Small intestine (tissue), 7 donors: ENCODE results near the gene MINDY2. TPM values are rescaled to one million over a fixed set of nuclear protein-coding genes. Genes with fewer than 3 reads are reported as not detected.
A peak's percentile ranks its signal among the peaks of the same experiment; 100 is the strongest.

ENCODE experiments used
- DNase-seq, 2 donors: peaks; one replicate each; pipeline versions ENCODE4 v3.0.0 to v3.0.0-alpha.2; 2013
- FAIRE-seq: peaks from 2 replicates; lab custom pipeline; 2012; peaks lifted over from hg19 to GRCh38; lab: Jason Lieb, UNC
- H3K27ac ChIP-seq, 3 donors: one replicate each; pipeline ENCODE4 v1.5.1; 2013; ENCODE audit warnings: low read length in 2 of 3, mild to moderate bottlenecking in 2 of 3, control low read depth in 1 of 3, inconsistent platforms in 1 of 3, low read depth in 1 of 3, moderate library complexity in 1 of 3
- H3K27me3 ChIP-seq, 3 donors: one replicate each; pipeline ENCODE4 v1.6.1; 2013; ENCODE audit warnings: low read length in 3 of 3, inconsistent platforms in 1 of 3; ENCODE audit not compliant: control insufficient read depth in 3 of 3, insufficient read depth in 3 of 3
- H3K36me3 ChIP-seq, 3 donors: one replicate each; pipeline ENCODE4 v1.6.1; 2013; ENCODE audit warnings: low read length in 3 of 3, inconsistent platforms in 1 of 3, low read depth in 1 of 3, mild to moderate bottlenecking in 1 of 3, moderate library complexity in 1 of 3; ENCODE audit not compliant: control insufficient read depth in 3 of 3, insufficient read depth in 2 of 3
- H3K4me1 ChIP-seq, 3 donors: one replicate each; pipeline ENCODE4 v1.6.1; 2013; ENCODE audit warnings: low read length in 2 of 3, inconsistent platforms in 1 of 3, low read depth in 1 of 3, mild to moderate bottlenecking in 1 of 3, moderate library complexity in 1 of 3; ENCODE audit not compliant: control insufficient read depth in 3 of 3, insufficient read depth in 2 of 3
- H3K4me3 ChIP-seq, 3 donors: one replicate each; pipeline ENCODE4 v1.5.1; 2013; ENCODE audit warnings: low read length in 3 of 3, control low read depth in 1 of 3, inconsistent platforms in 1 of 3, low read depth in 1 of 3, mild to moderate bottlenecking in 1 of 3, moderate library complexity in 1 of 3
- H3K9me3 ChIP-seq, 2 donors: one replicate each; pipeline ENCODE4 v1.6.1; 2013; ENCODE audit warnings: low read depth in 1 of 2, low read length in 1 of 2; ENCODE audit not compliant: control insufficient read depth in 2 of 2, insufficient read depth in 1 of 2
- WGBS, 3 donors: extraction: QIAGEN DNeasy Blood & Tissue Kit; methylation state at CpG; one replicate each; pipeline ENCODE4 v1.1.7; 2013; 5-methylcytosine and 5-hydroxymethylcytosine counted together
- polyA plus RNA-seq, 4 donors: library from polyadenylated mRNA; stranded (reverse) in 3 of 4; unstranded in 1 of 4; fragments of 200-250 nt in 3 of 4; fragments of 120-200 nt in 1 of 4; gene quantifications; one replicate each; pipeline versions ENCODE4 v1.2.1 to v1.2.3, GENCODE V29; 2013
- donor health status: healthy with polysubstance abuse.
- donor health status: control.
- donor health status: control.
- donor health status: Bipolar disorder and iron deficiency.
- donor health status: healthy.

Gene MINDY2
- polyA plus RNA-seq, 4 donors = 1.6 to 9.7 (median 3.0) TPM

GRCh38 chr15:58865425-58865880 lies 94.4 kb downstream of the MINDY2 start:
- H3K27me3 ChIP-seq = no peaks in the 10 kb centered on the region
- peaks cover 0 to 10% of the 10 kb centered on the region in 2 donors for H3K9me3 ChIP-seq
- 36 to 53% (median 45%) methylated on average over 15 of the region's 15 CpGs for WGBS, 3 donors
- peaks cover 0 to 12% (median 0%) of the 10 kb centered on the region in 3 donors for H3K4me1 ChIP-seq
- FAIRE-seq (no peak), DNase-seq (peak; percentile 42 to 79)
- peak overlapping the region; percentile 90 to 95 (median 93) for H3K27ac ChIP-seq
- peaks cover 0 to 33% (median 0%) of the 10 kb centered on the region in 3 donors for H3K36me3 ChIP-seq
- H3K4me3 ChIP-seq = peak overlapping the region in 2 of 3 donors; percentile 42 to 57

GRCh38 chr15:58867926-58868325 lies 96.8 kb downstream of the MINDY2 start:
- Histone ChIP-seq H3K27ac (no peak overlapping the region), H3K9me3 (peaks cover 0 to 10% of the 10 kb centered on the region in 2 donors), H3K4me3 (no peak overlapping the region), H3K27me3 (no peaks in the 10 kb centered on the region), H3K4me1 (peaks cover 0 to 12% (median 0%) of the 10 kb centered on the region in 3 donors), H3K36me3 (peaks cover 0 to 33% (median 0%) of the 10 kb centered on the region in 3 donors)
- DNase-seq (peak in 1 of 2 donors; percentile 3), FAIRE-seq (no peak)
- 98% methylated on average over 4 of the region's 4 CpGs for WGBS, 3 donors

GRCh38 chr15:58870451-58870850 lies 99.3 kb downstream of the MINDY2 start:
- Histone ChIP-seq H3K27ac (no peak overlapping the region), H3K4me3 (no peak overlapping the region), H3K36me3 (peaks cover 0 to 37% (median 0%) of the 10 kb centered on the region in 3 donors), H3K4me1 (no peaks in the 10 kb centered on the region), H3K27me3 (no peaks in the 10 kb centered on the region), H3K9me3 (peaks cover 0 to 10% of the 10 kb centered on the region in 2 donors)
- FAIRE-seq = no peak
- 90 to 96% (median 93%) methylated on average over 4 of the region's 4 CpGs for WGBS, 3 donors
- no peak for DNase-seq

GRCh38 chr15:58873267-58873666 lies 102.2 kb downstream of the MINDY2 start:
- H3K4me3 ChIP-seq = no peak overlapping the region
- FAIRE-seq = no peak
- H3K9me3 ChIP-seq = no peaks in the 10 kb centered on the region
- no peaks in the 10 kb centered on the region for H3K27me3 ChIP-seq
- H3K4me1 ChIP-seq = peaks cover 0 to 3% (median 0%) of the 10 kb centered on the region in 3 donors
- peaks cover 0 to 32% (median under 1%) of the 10 kb centered on the region in 3 donors for H3K36me3 ChIP-seq
- no peak for DNase-seq
- WGBS, 3 donors = 81 to 100% (median 89%) methylated on average over 1 of the region's 1 CpG
- no peak overlapping the region for H3K27ac ChIP-seq

GRCh38 chr15:58875343-58875742 lies 104.2 kb downstream of the MINDY2 start:
- H3K27ac ChIP-seq = no peak overlapping the region
- peaks cover 3 to 24% (median 4%) of the 10 kb centered on the region in 3 donors for H3K36me3 ChIP-seq
- no peaks in the 10 kb centered on the region for H3K9me3 ChIP-seq
- peaks cover 0 to 3% (median 0%) of the 10 kb centered on the region in 3 donors for H3K4me1 ChIP-seq
- DNase-seq (no peak), FAIRE-seq (no peak)
- no peaks in the 10 kb centered on the region for H3K27me3 ChIP-seq
- no peak overlapping the region for H3K4me3 ChIP-seq

- no peaks in the 10 kb centered on the region for H3K9me3 ChIP-seq
- FAIRE-seq (no peak), DNase-seq (peak; percentile 30 to 57)
- peaks cover 4 to 36% (median 10%) of the 10 kb centered on the region in 3 donors for H3K36me3 ChIP-seq
- no peak overlapping the region for H3K4me3 ChIP-seq
- 60 to 78% (median 78%) methylated on average over 7 of the region's 7 CpGs for WGBS, 3 donors
- no peak overlapping the region for H3K27ac ChIP-seq
- peaks cover 0 to 3% (median 0%) of the 10 kb centered on the region in 3 donors for H3K4me1 ChIP-seq
- no peaks in the 10 kb centered on the region for H3K27me3 ChIP-seq
Measured at GRCh38 chr15:58876306-58877106, 105.4 kb downstream of the MINDY2 start.

- DNase-seq (no peak), FAIRE-seq (no peak)
- H3K4me3 ChIP-seq = no peak overlapping the region
- H3K9me3 ChIP-seq = no peaks in the 10 kb centered on the region
- WGBS, 3 donors = 96 to 98% (median 97%) methylated on average over 12 of the region's 12 CpGs
- peaks cover 10 to 47% (median 12%) of the 10 kb centered on the region in 3 donors for H3K36me3 ChIP-seq
- peaks cover 0 to 3% (median 0%) of the 10 kb centered on the region in 3 donors for H3K4me1 ChIP-seq
- no peak overlapping the region for H3K27ac ChIP-seq
- no peaks in the 10 kb centered on the region for H3K27me3 ChIP-seq
Measured at GRCh38 chr15:58877999-58878825, 107.1 kb downstream of the MINDY2 start.

GRCh38 chr15:58880320-58880719 lies 109.2 kb downstream of the MINDY2 start:
- FAIRE-seq (no peak), DNase-seq (no peak)
- Histone ChIP-seq H3K27ac (peak overlapping the region in 1 of 3 donors; percentile 44), H3K4me1 (peaks cover 0 to 3% (median 0%) of the 10 kb centered on the region in 3 donors), H3K9me3 (no peaks in the 10 kb centered on the region), H3K27me3 (no peaks in the 10 kb centered on the region), H3K4me3 (no peak overlapping the region), H3K36me3 (peaks cover 15 to 61% (median 17%) of the 10 kb centered on the region in 3 donors)
- WGBS, 3 donors = 81 to 90% (median 89%) methylated on average over 3 of the region's 3 CpGs
